Activated naive CD8-positive, alpha-beta T cell treated with anti-CD3 and anti-CD28 coated beads, Interleukin-2, amount 50 U/mL, for 16 hours (primary cell): Measurements from ENCODE around the gene RNF213.

Experiments used
- DNase-seq: peaks from one replicate; pipeline ENCODE4 v3.0.0-alpha.2; 2020; ENCODE audit warnings: low read depth, low spot score

Gene RNF213

DNA sequence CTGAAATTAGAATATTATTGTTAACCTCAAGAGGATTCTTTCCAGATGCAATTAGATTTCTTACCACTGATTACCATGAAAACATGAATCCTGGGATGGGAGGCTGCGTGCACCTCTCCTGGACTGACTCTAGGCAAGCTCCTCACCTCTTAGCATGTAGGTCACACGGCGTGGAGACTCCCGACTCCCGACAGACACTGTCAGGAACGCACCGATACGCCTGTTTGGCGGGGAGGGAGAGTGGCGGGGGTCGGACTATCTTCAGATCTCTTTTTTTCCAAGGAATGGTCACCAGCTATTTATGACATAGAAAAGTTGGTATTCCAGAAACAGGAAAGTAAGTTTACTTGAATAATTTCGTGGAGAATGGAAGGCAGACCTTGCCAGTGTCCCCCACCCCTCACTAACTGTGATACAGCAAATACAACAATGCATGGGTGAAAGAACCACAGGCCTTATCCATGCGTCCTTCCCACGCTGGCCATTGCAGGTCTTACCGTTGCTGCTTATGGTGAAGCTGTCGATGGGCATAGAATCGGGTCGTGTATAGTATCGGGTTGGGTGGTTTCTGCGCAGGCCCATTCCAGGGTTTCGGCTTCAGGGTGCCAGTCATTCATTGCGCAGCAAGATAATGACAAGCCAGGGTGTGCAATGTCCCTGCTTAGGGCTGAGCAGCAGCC is 91.7 kb downstream of the RNF213 start:
- DNase-seq = no peak

- no peak for DNase-seq
Observed at GRCh38 chr17:80352991-80353665, 92.5 kb downstream of the RNF213 start.

DNA sequence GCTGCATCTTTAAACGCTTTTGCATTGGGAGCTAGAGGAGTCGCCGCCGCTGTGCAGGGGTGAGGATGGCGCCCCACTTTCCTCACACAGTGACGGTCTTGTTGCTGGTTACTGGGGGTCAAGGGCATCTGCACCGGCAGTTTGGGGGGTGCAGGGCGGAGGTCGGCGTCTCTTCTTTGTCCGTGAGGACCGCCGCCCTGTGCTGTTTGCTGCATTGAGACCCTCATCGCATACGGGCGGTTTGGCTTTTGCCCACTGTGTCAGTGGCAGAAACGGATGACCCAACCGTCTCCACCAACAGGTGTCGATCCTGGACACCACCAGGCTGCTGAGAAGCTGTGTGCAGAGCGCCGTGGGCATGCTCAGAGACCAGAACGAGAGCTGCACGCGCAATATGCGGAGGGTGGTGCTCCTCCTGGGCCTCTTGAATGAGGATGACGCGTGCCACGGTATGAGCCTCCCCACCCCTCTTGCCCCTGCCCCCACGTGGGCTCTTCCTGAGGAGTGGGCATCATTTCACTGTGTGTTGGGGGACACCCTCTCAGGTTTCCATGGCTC is 93.1 kb downstream of the RNF213 start:
- no peak for DNase-seq

DNA sequence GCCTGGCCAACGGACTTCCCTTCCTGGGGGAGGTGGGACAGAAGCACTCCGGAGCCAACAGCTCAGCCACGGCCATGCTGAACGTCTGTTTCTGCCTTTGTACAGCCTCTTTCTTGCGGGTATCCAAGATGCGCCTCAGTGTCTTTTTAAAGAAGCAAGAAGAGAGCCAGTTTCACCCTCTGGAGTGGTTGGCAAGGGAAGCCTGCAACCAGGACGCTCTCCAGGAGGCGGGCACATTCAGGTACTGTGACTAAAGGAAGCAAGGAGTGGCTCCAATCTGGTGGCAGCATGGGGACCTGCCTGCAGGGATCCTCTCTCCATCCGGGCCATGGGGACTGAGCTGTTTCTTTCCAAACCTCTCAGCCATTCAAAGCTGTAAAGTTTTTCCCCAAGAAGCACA is 93.7 kb downstream of the RNF213 start:
- no peak for DNase-seq

GRCh38 chr17:80356231-80356856 is 95.7 kb downstream of the RNF213 start:
- DNase-seq = no peak

- DNase-seq = no peak
Observed at GRCh38 chr17:80358131-80358530, 97.5 kb downstream of the RNF213 start.

DNA sequence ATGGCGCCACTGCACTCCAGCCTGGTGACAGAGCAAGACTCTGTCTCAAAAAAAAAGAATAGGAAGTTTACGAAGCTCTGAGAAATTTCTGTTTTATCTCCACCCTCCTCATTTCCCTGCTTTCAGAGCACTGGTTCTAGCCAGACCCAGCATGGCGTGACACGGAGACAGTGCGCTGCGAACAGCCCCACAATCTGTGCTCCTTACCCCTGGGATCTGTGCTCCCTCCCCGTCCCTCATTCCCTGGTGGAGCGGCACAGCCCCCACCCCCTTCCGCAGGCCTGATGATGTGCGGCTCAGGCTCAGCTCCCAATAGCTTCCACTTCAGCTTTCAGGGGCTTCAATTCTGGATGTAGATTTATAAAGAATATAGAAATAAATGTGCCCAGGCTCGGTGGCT is 98.2 kb downstream of the RNF213 start:
- no peak for DNase-seq

DNA sequence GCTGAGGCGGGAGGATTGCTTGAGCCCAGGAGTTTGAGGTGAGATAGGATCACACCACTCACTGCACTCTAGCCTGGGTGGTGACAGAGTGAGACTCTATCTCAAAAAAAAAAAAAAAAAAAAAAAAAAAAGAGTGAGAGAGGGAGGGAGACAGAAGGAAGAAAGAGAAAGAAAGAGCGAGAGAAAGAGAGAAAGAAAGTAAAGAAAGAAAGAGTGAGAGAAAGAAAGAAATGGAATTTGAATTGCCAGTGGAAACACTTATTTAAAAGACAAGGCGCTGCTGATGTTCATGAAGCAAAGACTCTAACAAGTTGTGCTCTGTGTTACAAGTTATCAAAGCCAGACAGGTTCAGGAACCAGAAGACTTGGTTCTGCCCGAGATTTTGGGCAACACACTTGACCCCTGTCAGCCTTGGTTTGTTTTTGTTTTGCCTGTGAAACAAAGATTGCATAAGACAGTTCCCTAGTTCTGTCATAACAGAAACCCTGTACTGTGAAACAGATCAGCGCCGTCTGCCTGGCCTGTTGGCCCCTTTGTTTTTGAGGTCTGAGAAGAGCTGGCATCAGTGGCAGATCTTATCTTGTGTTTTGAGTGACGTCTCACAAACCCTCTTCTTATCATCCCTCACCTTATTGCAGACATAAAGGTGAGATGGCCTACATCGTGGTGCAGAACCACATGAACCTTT is 98.9 kb downstream of the RNF213 start:
- no peak for DNase-seq

GRCh38 chr17:80360396-80360795 is 99.7 kb downstream of the RNF213 start:
- DNase-seq = no peak

GRCh38 chr17:80361495-80362220 is 101.0 kb downstream of the RNF213 start:
- DNase-seq = no peak

GRCh38 chr17:80362428-80363119 is 101.9 kb downstream of the RNF213 start:
- DNase-seq = no peak

- no peak for DNase-seq
Observed at GRCh38 chr17:80363120-80363515, 102.5 kb downstream of the RNF213 start.

- no peak for DNase-seq
Observed at GRCh38 chr17:80363518-80364090, 103.0 kb downstream of the RNF213 start.

GRCh38 chr17:80364091-80364691 is 103.5 kb downstream of the RNF213 start:
- no peak for DNase-seq

DNA sequence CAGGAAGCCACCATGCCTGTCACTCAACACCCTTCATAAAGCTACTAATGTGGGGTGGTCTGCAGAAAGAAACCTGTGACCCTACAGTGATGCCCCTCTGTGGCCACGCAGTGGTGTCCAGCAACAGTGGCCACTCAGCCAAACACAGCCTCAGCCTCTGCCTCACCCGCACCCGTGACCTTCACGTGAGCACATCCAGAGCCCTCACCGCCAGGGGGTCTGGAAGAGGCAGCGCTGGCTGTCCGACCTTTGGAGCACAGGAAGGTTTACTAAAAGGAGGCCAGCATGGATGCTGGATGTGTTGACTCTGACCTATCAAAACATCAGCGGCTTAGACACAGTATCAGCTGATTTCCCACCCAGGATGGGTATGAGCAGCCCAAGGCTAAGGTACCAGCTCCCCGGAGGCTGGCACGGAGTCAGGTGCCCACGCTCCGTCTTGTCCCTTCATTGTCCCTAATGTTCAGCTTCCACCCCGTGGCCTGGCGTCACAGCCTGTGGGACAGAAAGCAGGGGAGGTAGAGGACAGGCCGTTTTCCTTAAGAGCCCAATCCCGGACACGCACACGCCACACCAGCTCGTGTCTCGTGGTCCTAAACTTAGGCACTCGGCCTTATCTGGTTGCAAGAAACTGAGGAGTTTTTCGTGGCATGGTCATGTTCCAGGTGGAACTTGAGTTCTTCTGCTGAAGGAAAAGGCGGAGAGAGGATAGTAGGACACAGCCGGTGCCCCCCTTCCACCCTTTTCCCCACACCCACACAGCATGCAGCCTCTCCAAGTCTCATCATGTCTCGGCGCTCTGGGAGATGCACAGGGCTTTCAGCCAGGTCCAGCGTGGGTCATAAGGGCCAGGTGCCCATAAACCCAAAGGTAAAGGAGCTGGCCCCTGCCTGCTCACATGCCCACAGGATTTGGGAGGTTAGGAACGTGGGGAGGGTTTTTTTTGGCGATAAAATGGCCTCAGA is 104.6 kb downstream of the RNF213 start:
- no peak for DNase-seq

GRCh38 chr17:80365983-80366382 is 105.3 kb downstream of the RNF213 start:
- no peak for DNase-seq

- DNase-seq = no peak
Observed at GRCh38 chr17:80367503-80367902, 106.9 kb downstream of the RNF213 start.

DNA sequence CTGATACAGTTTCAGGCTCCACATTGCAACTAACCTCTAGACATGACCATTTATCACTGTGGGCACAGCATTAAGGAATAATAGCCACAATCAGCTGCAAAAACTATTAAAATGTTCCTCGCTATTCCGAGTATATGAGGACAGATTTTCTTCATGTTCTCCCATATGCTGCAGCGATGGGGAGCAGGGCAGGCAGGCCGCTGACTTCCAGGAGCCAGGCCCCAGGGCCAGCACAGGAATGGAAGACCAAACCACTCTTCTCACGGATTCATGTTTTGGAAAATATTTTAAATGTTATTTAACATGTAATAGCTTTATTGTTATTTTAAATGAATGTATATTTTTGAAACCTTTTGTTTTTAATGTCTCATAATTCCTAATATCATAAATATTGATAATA is 110.5 kb downstream of the RNF213 start:
- no peak for DNase-seq

GRCh38 chr17:80372456-80372855 is 111.8 kb downstream of the RNF213 start:
- DNase-seq = no peak
